Measurements from ENCODE around the gene LIG3.

LIG3 gene

DNA sequence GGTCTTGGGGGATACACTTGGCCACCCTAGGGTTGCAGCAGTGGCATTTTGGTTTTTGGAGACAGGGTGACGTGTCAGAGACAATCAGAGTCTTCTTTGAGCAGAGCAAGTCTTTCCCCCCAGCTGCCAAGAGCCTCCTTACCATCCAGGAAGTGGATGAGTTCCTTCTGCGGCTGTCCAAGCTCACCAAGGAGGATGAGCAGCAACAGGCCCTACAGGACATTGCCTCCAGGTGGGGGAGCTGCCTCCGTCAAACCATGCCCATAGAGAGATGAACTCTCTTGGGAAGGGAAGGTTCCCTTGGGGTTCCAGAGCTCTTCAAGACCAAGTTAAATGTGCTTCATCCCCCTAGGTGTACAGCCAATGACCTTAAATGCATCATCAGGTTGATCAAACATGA lies 11.3 kb downstream of the LIG3 start:
- Histone ChIP-seq H3K4me3 (ENCODE audit: low read depth in 1 of 2, low read length in 2 of 2) (no peak overlapping the region), H3K9ac (ENCODE audit: low read depth, low read length) (no peak overlapping the region), H3K27ac (ENCODE audit: low read length) (no peak overlapping the region), H3K79me2 (ENCODE audit: insufficient read depth, low read length) (no peaks in the 10 kb centered on the region; the same call in 1 of the 2 replicates), H3K36me3 (ENCODE audit: insufficient read depth, low read length) (peaks cover 92% of the 10 kb centered on the region), H3K4me1 (ENCODE audit: insufficient read depth, low read length) (no peaks in the 10 kb centered on the region), H2AFZ (ENCODE audit: low read depth, low read length) (no peak overlapping the region), H4K20me1 (ENCODE audit: insufficient read depth, low read length) (no peaks in the 10 kb centered on the region), H3K9me3 (ENCODE audit: insufficient read depth, low read length, severe bottlenecking) (no peaks in the 10 kb centered on the region), H3K4me2 (ENCODE audit: insufficient read depth, low read length) (no peak overlapping the region), H3K27me3 (ENCODE audit: insufficient read depth, low read length, poor library complexity) (no peaks in the 10 kb centered on the region)
- no peak for DNase-seq
- ATAC-seq (ENCODE audit: insufficient read depth, low read depth): no peak
- TF ChIP-seq EZH2 (IDR thresholded peaks at IDR 0.05; ENCODE audit: borderline replicate concordance, low read depth, low read length, severe bottlenecking): no peak
- TF ChIP-seq, protein P1, sequence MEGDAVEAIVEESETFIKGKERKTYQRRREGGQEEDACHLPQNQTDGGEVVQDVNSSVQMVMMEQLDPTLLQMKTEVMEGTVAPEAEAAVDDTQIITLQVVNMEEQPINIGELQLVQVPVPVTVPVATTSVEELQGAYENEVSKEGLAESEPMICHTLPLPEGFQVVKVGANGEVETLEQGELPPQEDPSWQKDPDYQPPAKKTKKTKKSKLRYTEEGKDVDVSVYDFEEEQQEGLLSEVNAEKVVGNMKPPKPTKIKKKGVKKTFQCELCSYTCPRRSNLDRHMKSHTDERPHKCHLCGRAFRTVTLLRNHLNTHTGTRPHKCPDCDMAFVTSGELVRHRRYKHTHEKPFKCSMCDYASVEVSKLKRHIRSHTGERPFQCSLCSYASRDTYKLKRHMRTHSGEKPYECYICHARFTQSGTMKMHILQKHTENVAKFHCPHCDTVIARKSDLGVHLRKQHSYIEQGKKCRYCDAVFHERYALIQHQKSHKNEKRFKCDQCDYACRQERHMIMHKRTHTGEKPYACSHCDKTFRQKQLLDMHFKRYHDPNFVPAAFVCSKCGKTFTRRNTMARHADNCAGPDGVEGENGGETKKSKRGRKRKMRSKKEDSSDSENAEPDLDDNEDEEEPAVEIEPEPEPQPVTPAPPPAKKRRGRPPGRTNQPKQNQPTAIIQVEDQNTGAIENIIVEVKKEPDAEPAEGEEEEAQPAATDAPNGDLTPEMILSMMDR (IDR thresholded peaks at IDR 0.05; ENCODE audit: borderline replicate concordance, extremely low read depth, low read length, poor library complexity, severe bottlenecking): no peak

DNA sequence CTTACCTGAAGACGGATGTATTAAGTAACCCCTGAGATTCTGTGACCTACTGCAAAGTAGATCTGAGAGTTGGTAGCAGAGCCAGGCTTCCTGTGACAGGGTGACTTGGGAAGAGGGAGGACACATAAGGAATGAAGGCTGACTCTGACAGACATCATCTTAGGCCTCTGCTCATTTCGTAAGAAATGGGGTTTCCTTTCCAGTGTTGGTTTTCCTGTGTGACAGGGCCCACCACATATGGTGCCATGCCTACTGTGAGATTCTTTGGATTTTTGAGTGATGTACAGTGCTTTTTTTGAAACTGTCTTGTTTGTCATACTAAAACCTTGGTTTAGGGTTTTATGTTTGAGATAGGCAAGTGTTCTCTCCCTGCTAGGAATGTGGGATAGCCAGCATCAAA lies 12.7 kb downstream of the LIG3 start:
- Histone ChIP-seq H4K20me1 (ENCODE audit: insufficient read depth, low read length) (no peaks in the 10 kb centered on the region), H2AFZ (ENCODE audit: low read depth, low read length) (no peak overlapping the region), H3K9me3 (ENCODE audit: insufficient read depth, low read length, severe bottlenecking) (no peaks in the 10 kb centered on the region), H3K27me3 (ENCODE audit: insufficient read depth, low read length, poor library complexity) (no peaks in the 10 kb centered on the region), H3K4me2 (ENCODE audit: insufficient read depth, low read length) (no peak overlapping the region), H3K4me3 (ENCODE audit: low read depth in 1 of 2, low read length in 2 of 2) (no peak overlapping the region), H3K9ac (ENCODE audit: low read depth, low read length) (no peak overlapping the region), H3K36me3 (ENCODE audit: insufficient read depth, low read length) (peaks cover 95% of the 10 kb centered on the region), H3K4me1 (ENCODE audit: insufficient read depth, low read length) (no peaks in the 10 kb centered on the region), H3K27ac (ENCODE audit: low read length) (no peak overlapping the region), H3K79me2 (ENCODE audit: insufficient read depth, low read length) (no peaks in the 10 kb centered on the region)
- DNase-seq (no peak), ATAC-seq (ENCODE audit: insufficient read depth, low read depth) (no peak)
- no peak for TF ChIP-seq EZH2 (IDR thresholded peaks at IDR 0.05; ENCODE audit: borderline replicate concordance, low read depth, low read length, severe bottlenecking)
- TF ChIP-seq, protein P1 (IDR thresholded peaks at IDR 0.05; ENCODE audit: borderline replicate concordance, extremely low read depth, low read length, poor library complexity, severe bottlenecking): no peak

DNA sequence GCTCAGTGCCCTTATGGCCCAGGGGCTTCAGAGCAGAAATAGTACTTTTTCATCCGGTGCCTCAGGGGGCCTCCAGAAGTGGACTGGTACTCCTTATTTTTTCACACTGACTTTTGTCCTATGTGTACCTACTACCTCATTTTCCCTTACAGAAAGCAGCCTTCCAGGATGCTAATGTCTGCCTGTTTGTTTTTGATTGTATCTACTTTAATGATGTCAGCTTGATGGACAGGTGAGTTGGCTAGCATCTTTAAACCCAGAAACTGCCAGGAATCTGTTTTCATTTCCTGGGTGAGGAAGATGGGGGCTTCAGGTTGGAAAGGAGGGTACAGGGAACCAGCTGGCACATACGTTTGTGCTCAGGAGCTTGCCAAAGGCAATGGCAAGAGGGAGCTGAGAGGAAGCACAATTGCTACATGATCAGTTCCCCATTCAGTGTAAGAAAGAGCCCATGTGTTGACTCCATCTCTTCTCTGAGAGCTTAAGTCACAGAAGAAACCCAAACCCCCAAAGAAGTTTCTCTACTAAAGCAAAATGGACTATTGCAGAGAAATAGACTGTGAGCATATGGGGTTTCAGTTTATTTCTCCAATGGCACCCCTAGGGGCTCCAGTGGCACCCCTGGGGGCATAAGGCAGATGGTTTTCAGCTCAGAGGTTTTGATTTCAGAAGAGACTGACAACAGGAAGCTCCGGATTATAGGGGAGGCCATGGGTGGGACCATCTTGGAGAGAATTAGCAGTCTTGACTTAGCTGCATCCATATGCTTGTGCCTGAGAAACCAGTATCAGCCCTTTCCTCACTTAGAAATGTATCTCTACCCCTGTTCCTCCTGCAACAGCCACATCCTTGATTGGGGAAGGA lies 16.3 kb downstream of the LIG3 start:
- Histone ChIP-seq H3K9ac (ENCODE audit: low read depth, low read length) (no peak overlapping the region), H3K4me1 (ENCODE audit: insufficient read depth, low read length) (no peaks in the 10 kb centered on the region), H3K27me3 (ENCODE audit: insufficient read depth, low read length, poor library complexity) (no peaks in the 10 kb centered on the region), H3K4me2 (ENCODE audit: insufficient read depth, low read length) (no peak overlapping the region), H2AFZ (ENCODE audit: low read depth, low read length) (no peak overlapping the region), H3K4me3 (ENCODE audit: low read depth in 1 of 2, low read length in 2 of 2) (no peak overlapping the region), H3K27ac (ENCODE audit: low read length) (no peak overlapping the region), H3K9me3 (ENCODE audit: insufficient read depth, low read length, severe bottlenecking) (no peaks in the 10 kb centered on the region), H3K79me2 (ENCODE audit: insufficient read depth, low read length) (no peaks in the 10 kb centered on the region), H4K20me1 (ENCODE audit: insufficient read depth, low read length) (no peaks in the 10 kb centered on the region), H3K36me3 (ENCODE audit: insufficient read depth, low read length) (peaks cover 94% of the 10 kb centered on the region)
- DNase-seq: no peak
- no peak for TF ChIP-seq EZH2 (IDR thresholded peaks at IDR 0.05; ENCODE audit: borderline replicate concordance, low read depth, low read length, severe bottlenecking)
- TF ChIP-seq, protein P1 (IDR thresholded peaks at IDR 0.05; ENCODE audit: borderline replicate concordance, extremely low read depth, low read length, poor library complexity, severe bottlenecking): no peak
- no peak for ATAC-seq (ENCODE audit: insufficient read depth, low read depth)
